ENCODE measurements around the gene ADAM30. TPM values are rescaled to one million over a fixed set of nuclear protein-coding genes. Genes with fewer than 3 reads are reported as not detected.

ADAM30 gene
- total RNA-seq, 2 donors from 2014 or later = not detected

Other genes starting within 250 kb of the ADAM30 start
- 1 to 10 TPM in 1 of 2 donors, under 1 TPM in 1; 0.95 to 4.1 TPM for gene ZNF697, start 248.2 kb downstream of the ADAM30 start, total RNA-seq
- gene PHGDH, start 184.6 kb downstream of the ADAM30 start, total RNA-seq = 10 to 100 TPM; 25.7 to 44.9 TPM
- 1 to 10 TPM in 1 of 2 donors, not detected in 1; 1.8 TPM for gene HMGCS2, start 127.6 kb downstream of the ADAM30 start, total RNA-seq
- gene REG4, start 85.1 kb downstream of the ADAM30 start, total RNA-seq = 1 to 10 TPM in 1 of 2 donors, not detected in 1; 3.8 TPM
- gene NOTCH2, start 173.1 kb upstream of the ADAM30 start, total RNA-seq = 100 to 1,000 TPM; 171 to 190 TPM